Heart left ventricle (tissue), 16 donors: ENCODE data around the gene LRMDA. TPM values are rescaled to one million over a fixed set of nuclear protein-coding genes. Genes with fewer than 3 reads are reported as not detected.

Experiments used
- ATAC-seq, 4 donors: fragments of 200-7000 bp; cut with Tn5 transposase; one replicate each; pipeline ENCODE4 v1.9.1; 2020 to 2022; ENCODE audit warnings: moderate library complexity in 4 of 4, mild to moderate bottlenecking in 3 of 4, moderate number of reproducible peaks in 1 of 4
- DNase-seq, 5 donors: peaks; one replicate each; pipeline ENCODE4 v3.0.0-alpha.2; 2020
- H3K27ac ChIP-seq, 12 donors: fragments of 200-600 bp; sonication (generic) in 4 of 12; one replicate each; pipeline versions ENCODE4 v1.5.0 to v1.8.0; 2016 to 2022; ENCODE audit warnings: mild to moderate bottlenecking in 2 of 12
- H3K27me3 ChIP-seq, 9 donors: fragments of 200-600 bp; sonication (generic) in 2 of 9; one replicate each; pipeline versions ENCODE4 v1.5.1 to v1.8.0; 2016 to 2022; ENCODE audit warnings: mild to moderate bottlenecking in 3 of 9
- H3K36me3 ChIP-seq, 9 donors: fragments of 200-600 bp; sonication (generic) in 2 of 9; one replicate each; pipeline versions ENCODE4 v1.5.0 to v1.8.0; 2018 to 2022; ENCODE audit warnings: mild to moderate bottlenecking in 2 of 9
- H3K4me1 ChIP-seq, 12 donors: fragments of 200-600 bp; sonication (generic) in 4 of 12; one replicate each; pipeline versions ENCODE4 v1.5.0 to v1.8.0; 2016 to 2022; ENCODE audit warnings: mild to moderate bottlenecking in 3 of 12
- H3K4me3 ChIP-seq, 12 donors: fragments of 200-600 bp; sonication (generic) in 4 of 12; one replicate each; pipeline versions ENCODE4 v1.5.0 to v1.8.0; 2017 to 2022; ENCODE audit warnings: mild to moderate bottlenecking in 9 of 12, moderate library complexity in 4 of 12
- H3K9me3 ChIP-seq, 12 donors: fragments of 200-600 bp; sonication (generic) in 4 of 12; one replicate each; pipeline versions ENCODE4 v1.5.0 to v1.8.0; 2016 to 2022; ENCODE audit warnings: mild to moderate bottlenecking in 1 of 12
- CTCF ChIP-seq, 12 donors: fragments of 200-600 bp; sonication (generic) in 4 of 12; IDR thresholded peaks; one replicate each; pipeline versions ENCODE4 v1.5.0 to v1.8.0; 2018 to 2022; ENCODE audit warnings: antibody characterized with exemption in 12 of 12, mild to moderate bottlenecking in 5 of 12
- POLR2A ChIP-seq, 2 donors: fragments of 450-650 bp; IDR thresholded peaks; one replicate each; pipeline ENCODE4 v1.6.1; 2017; ENCODE audit warnings: antibody characterized with exemption in 2 of 2, mild to moderate bottlenecking in 2 of 2, moderate library complexity in 2 of 2
- WGBS, 4 donors: extraction: QIAGEN DNeasy Blood & Tissue Kit in 2 of 4; methylation state at CpG; one replicate each; pipeline versions ENCODE4 v1.1.5 to v1.1.7; 2013 to 2018; 5-methylcytosine and 5-hydroxymethylcytosine counted together
- intact Hi-C, 10 donors: fragments of 100-400 bp; cut with DNase I; formaldehyde crosslinking; loops; one replicate each; pipeline versions ENCODE4 v1.11.1 to v1.14.2; 2022
- polyA plus RNA-seq, 2 donors: library from polyadenylated mRNA; stranded (reverse); fragments of 200-250 nt; gene quantifications; one replicate each; pipeline ENCODE4 v1.2.3, GENCODE V29; 2013
- total RNA-seq, 9 donors: library from RNA; depleted of rRNA in 2 of 9; stranded (reverse); fragments of >200 nt in 2 of 9; fragmentation: NEBNext Ultra II Directional in 3 of 9; extraction: Animal tissue kit (Norgen Biotek cat#: 25700) in 3 of 9; gene quantifications; one replicate each; pipeline versions ENCODE4 v1.1.0 to v1.2.4, GENCODE V29; 2016 to 2023
- donor health status: ischemic (EF 13 %, LVEDD 7.1; RV severe dilation, severe dysfunction).
- donor health status: healthy with polysubstance abuse.
- donor health status: DM: no; HTN: yes; CAD: no.
- donor health status: DM: no; HTN: no; CAD: no.
- donor health status: ischemic (EF 25% LVEDD 6.9; RV normal size, moderate dysfunction).
- donor health status: ischemic (EF 25% LVEDD 5.7; RV mildly dilated, moderate dysfunction).
- donor health status: healthy.
- donor health status: DM: yes; HTN: yes; CAD: no.
- donor health status: ischemic (EF 35%, LVEDD 5.7; RV mildly dilated, moderate dysfunction).
- donor health status: nonischemic (EF 11% LVEDD 7.7; RV severe dilation, severe dysfunction).
- donor health status: DM: yes; HTN: yes; CAD: no.
- donor health status: PGD.
- donor health status: ischemic (EF 29% LVEDD 5.4; RV normal size, mild dysfunction).
- donor health status: nonischemic (EF 23%, LVEDD 6.1; RV moderate dilation, normal function).

The LRMDA gene
- total and polyA plus RNA-seq, 11 donors: 2.4 to 34.4 (median 14.9) TPM

DNA sequence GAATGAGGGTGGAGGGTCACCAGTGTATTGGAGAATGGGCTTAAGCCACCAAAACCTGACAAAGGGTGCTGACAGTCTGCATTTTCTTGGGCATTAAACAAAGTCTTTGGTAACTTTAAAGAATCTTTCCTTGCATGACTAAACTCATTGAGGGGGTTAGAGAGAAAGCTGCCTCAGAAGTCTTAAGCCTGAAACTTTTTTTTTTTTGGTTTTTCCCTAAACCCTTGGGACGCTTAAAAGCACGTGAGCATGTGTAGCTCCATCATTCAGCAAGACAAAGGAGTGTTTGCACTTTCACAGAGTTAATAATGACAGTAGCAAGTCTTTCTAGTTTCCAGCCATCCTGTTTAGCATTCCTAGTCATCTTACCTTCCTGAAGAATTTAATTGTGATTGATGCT lies 110.7 kb downstream of the LRMDA start:
- 74 to 77% (median 76%) methylated on average over 2 of the region's 2 CpGs for WGBS, 4 donors
- Histone ChIP-seq H3K4me3 (no peak overlapping the region), H3K4me1 (peaks cover 0 to 26% (median under 1%) of the 10 kb centered on the region in 12 donors), H3K27me3 (no peaks in the 10 kb centered on the region), H3K9me3 (no peaks in the 10 kb centered on the region), H3K27ac (no peak overlapping the region), H3K36me3 (no peaks in the 10 kb centered on the region)
- intact Hi-C loops: loop anchor here in 2 of 10 donors (5.0 to 10.0 kb wide), 2 partner anchors 137 to 140 kb away; partner anchors contain the start of gene ZNF503 (in 2 of the 2)
- DNase-seq (no peak), ATAC-seq (no peak)
- TF ChIP-seq POLR2A (IDR thresholded peaks at IDR 0.05): no peak
- no peak for TF ChIP-seq CTCF (IDR thresholded peaks at IDR 0.05)

DNA sequence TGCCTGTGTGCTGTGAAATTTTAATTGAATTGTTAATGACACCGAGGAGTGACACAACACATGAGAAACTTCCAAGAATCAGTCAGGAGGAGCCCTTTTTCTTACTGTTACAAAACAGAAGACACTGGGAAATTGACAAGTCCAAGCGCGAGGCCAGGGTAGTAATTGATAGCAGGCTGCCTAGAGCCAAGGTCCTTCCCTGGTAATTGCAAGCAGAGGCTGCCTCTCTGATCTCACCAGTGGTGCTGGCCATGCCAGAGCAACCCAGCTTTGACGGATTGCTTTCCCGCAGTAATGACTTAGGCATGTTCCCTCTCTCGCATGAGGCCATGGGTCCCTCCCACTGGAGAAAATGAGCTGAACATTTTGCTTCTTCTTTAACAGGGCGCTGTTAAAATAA lies 111.5 kb downstream of the LRMDA start:
- no peak overlapping the region for H3K4me3 ChIP-seq
- no peak for ATAC-seq
- WGBS, 4 donors: 84 to 90% (median 86%) methylated on average over 7 of the region's 7 CpGs
- H3K36me3 ChIP-seq: no peaks in the 10 kb centered on the region
- no peak for DNase-seq
- no peak overlapping the region for H3K27ac ChIP-seq
- TF ChIP-seq POLR2A (IDR thresholded peaks at IDR 0.05) (no peak), CTCF (IDR thresholded peaks at IDR 0.05) (no peak)
- no peaks in the 10 kb centered on the region for H3K9me3 ChIP-seq
- H3K27me3 ChIP-seq: no peaks in the 10 kb centered on the region
- peaks cover 0 to 34% (median 9%) of the 10 kb centered on the region in 12 donors for H3K4me1 ChIP-seq
- intact Hi-C loops: loop anchor here in 2 of 10 donors (5.0 to 10.0 kb wide), 2 partner anchors 138 to 141 kb away; partner anchors contain the start of gene ZNF503 (in 2 of the 2)

DNA sequence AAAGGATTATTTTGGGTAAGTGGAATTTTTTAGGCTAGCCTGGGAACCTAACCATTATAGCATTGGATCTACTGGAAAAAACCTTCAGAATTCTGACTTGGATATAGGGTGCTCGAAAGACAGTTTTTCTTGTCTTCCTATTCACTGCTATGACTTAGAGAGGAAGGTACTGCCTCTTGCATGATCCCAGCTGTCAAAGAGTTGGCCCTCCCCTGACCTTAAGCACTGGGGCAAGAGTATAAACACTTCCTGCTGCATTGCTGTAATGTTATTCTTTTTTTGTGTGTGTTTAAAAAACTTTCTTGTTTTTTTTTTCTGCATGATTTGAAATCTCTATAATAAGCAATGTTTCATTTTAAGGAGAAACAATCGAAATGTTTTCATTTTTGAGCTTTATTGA lies 113.0 kb downstream of the LRMDA start:
- no peak overlapping the region for H3K27ac ChIP-seq

More for the DNA sequence above, 113.0 kb downstream of the LRMDA start:
- TF ChIP-seq POLR2A (IDR thresholded peaks at IDR 0.05): no peak
- no peak for TF ChIP-seq CTCF (IDR thresholded peaks at IDR 0.05)
- no peaks in the 10 kb centered on the region for H3K36me3 ChIP-seq
- H3K27me3 ChIP-seq: no peaks in the 10 kb centered on the region
- intact Hi-C loops: loop anchor here in 2 of 10 donors (5.0 to 10.0 kb wide), 2 partner anchors 140 to 142 kb away; partner anchors contain the start of gene ZNF503 (in 2 of the 2)
- ATAC-seq (no peak), DNase-seq (no peak)
- 63 to 69% (median 67%) methylated on average over 2 of the region's 2 CpGs for WGBS, 4 donors
- no peaks in the 10 kb centered on the region for H3K9me3 ChIP-seq
- peaks cover 0 to 40% (median 15%) of the 10 kb centered on the region in 12 donors for H3K4me1 ChIP-seq
- H3K4me3 ChIP-seq: no peak overlapping the region
